Measurements from ENCODE around the gene KRT33A. TPM values are rescaled to one million over a fixed set of nuclear protein-coding genes. Genes with fewer than 3 reads are reported as not detected.

The KRT33A gene
- total and polyA plus RNA-seq, 10 donors: not detected

- no peak within 1 kb of the TSS for H3K27ac ChIP-seq
- DNase-seq: no peak
- no peaks in the 10 kb centered on the region for H3K36me3 ChIP-seq
- peaks cover 0 to 2% (median 0%) of the 10 kb centered on the region in 8 donors for H3K9me3 ChIP-seq
- 75 to 100% (median 95%) methylated on average over 1 of the region's 1 CpG for WGBS, 5 donors
- H3K27me3 ChIP-seq (replicated peaks in 1 of 7): peaks cover 0 to 8% (median 0%) of the 10 kb centered on the region in 7 donors
- H3K4me1 ChIP-seq: no peaks in the 10 kb centered on the region
- intact Hi-C loops (cut with DNase I; ENCODE audit: low total_unique reads): no loop called here
- H3K4me3 ChIP-seq: no peak within 1 kb of the TSS
- TF ChIP-seq POLR2A (IDR thresholded peaks at IDR 0.05): no peak
- no peak for TF ChIP-seq CTCF (IDR thresholded peaks at IDR 0.05 in 8 of 11, conservative IDR thresholded peaks at IDR 0.05 in 3 of 11)
- no peak for TF ChIP-seq POLR2AphosphoS5 (IDR thresholded peaks at IDR 0.05)
These were observed 19.1 kb upstream of the KRT33A start, which contains the start of gene KRT33B for GRCh38 chr17:41369713-41370112. TSS of gene KRT33B (minus strand) at chr17:41369813. CDS start at chr17:41369750, 63 bp downstream.

GRCh38 chr17:41369023-41369422 lies 18.4 kb upstream of the KRT33A start:
- intact Hi-C loops (cut with DNase I; ENCODE audit: low total_unique reads): no loop called here
- no peak for TF ChIP-seq POLR2A (IDR thresholded peaks at IDR 0.05)
- no peak overlapping the region for H3K27ac ChIP-seq
- no peaks in the 10 kb centered on the region for H3K36me3 ChIP-seq
- peaks cover 0 to 8% (median 0%) of the 10 kb centered on the region in 7 donors for H3K27me3 ChIP-seq (replicated peaks in 1 of 7)
- 84 to 97% (median 88%) methylated on average over 2 of the region's 2 CpGs for WGBS, 5 donors
- H3K4me1 ChIP-seq: no peaks in the 10 kb centered on the region
- H3K9me3 ChIP-seq: no peaks in the 10 kb centered on the region
- H3K4me3 ChIP-seq: no peak overlapping the region
- no peak for DNase-seq

GRCh38 chr17:41367426-41368075 lies 16.9 kb upstream of the KRT33A start:
- no peak for DNase-seq
- no peaks in the 10 kb centered on the region for H3K36me3 ChIP-seq
- H3K4me3 ChIP-seq: no peak overlapping the region
- H3K27me3 ChIP-seq (replicated peaks in 1 of 7): peaks cover 0 to 8% (median 0%) of the 10 kb centered on the region in 7 donors
- no peak overlapping the region for H3K27ac ChIP-seq
- no peaks in the 10 kb centered on the region for H3K4me1 ChIP-seq
- no peak for TF ChIP-seq POLR2A (IDR thresholded peaks at IDR 0.05)
- no peak for TF ChIP-seq CTCF (IDR thresholded peaks at IDR 0.05 in 8 of 11, conservative IDR thresholded peaks at IDR 0.05 in 3 of 11)
- no peak for TF ChIP-seq POLR2AphosphoS5 (IDR thresholded peaks at IDR 0.05)
- WGBS, 5 donors: 84 to 90% (median 85%) methylated on average over 10 of the region's 10 CpGs
- intact Hi-C loops (cut with DNase I; ENCODE audit: low total_unique reads): no loop called here
- H3K9me3 ChIP-seq: no peaks in the 10 kb centered on the region

DNA sequence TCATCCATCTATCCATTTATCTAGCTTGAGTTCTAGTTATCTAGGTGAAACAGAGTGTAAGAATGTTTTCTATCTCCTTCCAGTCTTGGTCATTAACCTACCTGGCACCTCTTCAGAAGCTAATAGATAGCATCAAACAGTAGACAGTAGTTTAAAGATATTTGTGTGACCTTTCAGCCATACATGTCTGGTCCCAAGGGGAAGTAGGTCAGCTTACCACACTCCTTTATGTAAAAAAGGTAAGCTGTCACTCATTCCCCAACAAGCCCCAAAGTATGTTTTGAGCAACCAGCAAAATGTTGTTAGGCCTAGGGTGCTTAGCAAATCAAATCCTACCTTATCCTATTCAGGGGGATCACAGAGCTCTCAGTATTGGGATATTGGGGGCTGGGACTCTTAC lies 15.4 kb upstream of the KRT33A start:
- H3K27ac ChIP-seq: no peak overlapping the region
- peaks cover 0 to 4% (median 0%) of the 10 kb centered on the region in 8 donors for H3K9me3 ChIP-seq
- intact Hi-C loops (cut with DNase I; ENCODE audit: low total_unique reads): no loop called here
- H3K27me3 ChIP-seq (replicated peaks in 1 of 7): peaks cover 0 to 8% (median 0%) of the 10 kb centered on the region in 7 donors
- TF ChIP-seq POLR2A (IDR thresholded peaks at IDR 0.05): no peak
- no peak for TF ChIP-seq POLR2AphosphoS5 (IDR thresholded peaks at IDR 0.05)
- TF ChIP-seq CTCF (IDR thresholded peaks at IDR 0.05 in 8 of 11, conservative IDR thresholded peaks at IDR 0.05 in 3 of 11): no peak
- no peaks in the 10 kb centered on the region for H3K36me3 ChIP-seq
- DNase-seq: no peak
- no peaks in the 10 kb centered on the region for H3K4me1 ChIP-seq
- H3K4me3 ChIP-seq: no peak overlapping the region
